ENCODE results near the gene PEAK1. TPM values are rescaled to one million over a fixed set of nuclear protein-coding genes. Genes with fewer than 3 reads are reported as not detected.

Gene PEAK1
- total RNA-seq, 1 experiment from 2014 or later: 13.8 TPM

- intact Hi-C loops (cut with micrococcal nuclease): no loop called here
- H3K27ac ChIP-seq (ENCODE audit: low read length): no peak overlapping the region
- no peak overlapping the region for H2AFZ ChIP-seq (ENCODE audit: low read length)
- no peaks in the 10 kb centered on the region for H3K9me3 ChIP-seq (ENCODE audit: low read length)
- H3K27me3 ChIP-seq (ENCODE audit: low read length): no peaks in the 10 kb centered on the region
- CTCF ChIA-PET: no interaction called here
- no peak overlapping the region for H3K4me2 ChIP-seq (ENCODE audit: low read length)
- H3K79me2 ChIP-seq (ENCODE audit: low read length): no peaks in the 10 kb centered on the region
- DNase-seq (no peak), ATAC-seq (no peak)
- no peaks in the 10 kb centered on the region for H3F3A ChIP-seq (ENCODE audit: low read length, unreplicated experiment)
- POLR2A ChIA-PET (ENCODE audit: unreplicated experiment): no interaction called here
- TF ChIP-seq CTCF (conservative IDR thresholded peaks at IDR 0.05; ENCODE audit: low read depth, low read length): no peak
- no peak for TF ChIP-seq EZH2phosphoT487 (IDR thresholded peaks at IDR 0.05; ENCODE audit: borderline replicate concordance, low read length)
- no peak for TF ChIP-seq EZH2 (IDR thresholded peaks at IDR 0.05; ENCODE audit: low read length, unreplicated experiment)
- no peaks in the 10 kb centered on the region for H3K9me2 ChIP-seq (replicated peaks; ENCODE audit: low read length)
- BruUV-seq (replicated peaks): no TSS peak
- H3K4me3 ChIP-seq (ENCODE audit: low read length): no peak overlapping the region
- no peaks in the 10 kb centered on the region for H4K20me1 ChIP-seq (ENCODE audit: low read length)
- no peaks in the 10 kb centered on the region for H3K36me3 ChIP-seq (ENCODE audit: low read depth, low read length)
- no peak overlapping the region for H3K9ac ChIP-seq (ENCODE audit: low read length)
- H3K4me1 ChIP-seq (ENCODE audit: insufficient read depth, low read length): peaks cover 8% of the 10 kb centered on the region
Observed at GRCh38 chr15:77358545-77359240, 61.2 kb downstream of the PEAK1 start.

DNA sequence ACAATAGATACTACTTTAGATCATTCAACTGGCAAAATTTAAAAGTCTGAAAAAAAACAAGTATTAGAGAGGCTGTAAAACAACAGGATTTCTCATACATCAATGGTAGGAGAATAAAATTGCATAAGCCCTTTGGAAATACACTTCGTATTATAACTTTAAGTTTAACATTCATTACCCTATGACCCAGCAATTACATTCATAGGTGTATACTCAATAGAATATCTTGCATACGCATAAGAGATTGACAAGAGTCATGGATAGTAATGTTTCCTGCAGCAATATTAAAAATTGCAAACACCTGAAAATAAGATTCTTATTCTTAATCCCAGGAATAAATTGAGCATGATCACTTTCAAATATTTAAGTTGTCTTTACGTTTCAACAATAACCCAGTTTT lies 63.6 kb downstream of the PEAK1 start:
- H3K36me3 ChIP-seq (ENCODE audit: low read depth, low read length): no peaks in the 10 kb centered on the region
- no peaks in the 10 kb centered on the region for H4K20me1 ChIP-seq (ENCODE audit: low read length)
- POLR2A ChIA-PET (ENCODE audit: unreplicated experiment): no interaction called here
- H3K4me2 ChIP-seq (ENCODE audit: low read length): no peak overlapping the region
- H3K4me3 ChIP-seq (ENCODE audit: low read length): no peak overlapping the region
- peaks cover 11% of the 10 kb centered on the region for H3K4me1 ChIP-seq (ENCODE audit: insufficient read depth, low read length)
- no TSS peak for BruUV-seq (replicated peaks)
- intact Hi-C loops (cut with micrococcal nuclease): no loop called here
- H3K27ac ChIP-seq (ENCODE audit: low read length): no peak overlapping the region
- CTCF ChIA-PET: no interaction called here
- no peak for DNase-seq
- H3K27me3 ChIP-seq (ENCODE audit: low read length): no peaks in the 10 kb centered on the region
- no peak overlapping the region for H3K9ac ChIP-seq (ENCODE audit: low read length)
- H3K79me2 ChIP-seq (ENCODE audit: low read length): no peaks in the 10 kb centered on the region
- ATAC-seq: no peak
- TF ChIP-seq EZH2phosphoT487 (IDR thresholded peaks at IDR 0.05; ENCODE audit: borderline replicate concordance, low read length) (no peak), EZH2 (IDR thresholded peaks at IDR 0.05; ENCODE audit: low read length, unreplicated experiment) (no peak), CTCF (conservative IDR thresholded peaks at IDR 0.05; ENCODE audit: low read depth, low read length) (no peak)
- no peaks in the 10 kb centered on the region for H3F3A ChIP-seq (ENCODE audit: low read length, unreplicated experiment)
- no peaks in the 10 kb centered on the region for H3K9me2 ChIP-seq (replicated peaks; ENCODE audit: low read length)
- no peaks in the 10 kb centered on the region for H3K9me3 ChIP-seq (ENCODE audit: low read length)
- H2AFZ ChIP-seq (ENCODE audit: low read length): no peak overlapping the region

GRCh38 chr15:77355321-77355720 lies 64.6 kb downstream of the PEAK1 start:
- Histone ChIP-seq H3K36me3 (ENCODE audit: low read depth, low read length) (no peaks in the 10 kb centered on the region), H3K27me3 (ENCODE audit: low read length) (no peaks in the 10 kb centered on the region), H3K27ac (ENCODE audit: low read length) (no peak overlapping the region), H3K9ac (ENCODE audit: low read length) (no peak overlapping the region), H3K9me2 (replicated peaks; ENCODE audit: low read length) (no peaks in the 10 kb centered on the region), H3K79me2 (ENCODE audit: low read length) (no peaks in the 10 kb centered on the region), H3K9me3 (ENCODE audit: low read length) (no peaks in the 10 kb centered on the region), H2AFZ (ENCODE audit: low read length) (no peak overlapping the region), H3K4me2 (ENCODE audit: low read length) (no peak overlapping the region), H3K4me3 (ENCODE audit: low read length) (no peak overlapping the region), H3K4me1 (ENCODE audit: insufficient read depth, low read length) (peaks cover 11% of the 10 kb centered on the region), H3F3A (ENCODE audit: low read length, unreplicated experiment) (no peaks in the 10 kb centered on the region), H4K20me1 (ENCODE audit: low read length) (no peaks in the 10 kb centered on the region)
- CTCF ChIA-PET: no interaction called here
- no peak for ATAC-seq
- POLR2A ChIA-PET (ENCODE audit: unreplicated experiment): no interaction called here
- no peak for DNase-seq
- intact Hi-C loops (cut with micrococcal nuclease): no loop called here
- no peak for TF ChIP-seq EZH2phosphoT487 (IDR thresholded peaks at IDR 0.05; ENCODE audit: borderline replicate concordance, low read length)
- TF ChIP-seq CTCF (conservative IDR thresholded peaks at IDR 0.05; ENCODE audit: low read depth, low read length): no peak
- TF ChIP-seq EZH2 (IDR thresholded peaks at IDR 0.05; ENCODE audit: low read length, unreplicated experiment): no peak
- no TSS peak for BruUV-seq (replicated peaks)

Data from PC-3 (cell line).